Measurements from ENCODE around the gene PPIF.

DNA sequence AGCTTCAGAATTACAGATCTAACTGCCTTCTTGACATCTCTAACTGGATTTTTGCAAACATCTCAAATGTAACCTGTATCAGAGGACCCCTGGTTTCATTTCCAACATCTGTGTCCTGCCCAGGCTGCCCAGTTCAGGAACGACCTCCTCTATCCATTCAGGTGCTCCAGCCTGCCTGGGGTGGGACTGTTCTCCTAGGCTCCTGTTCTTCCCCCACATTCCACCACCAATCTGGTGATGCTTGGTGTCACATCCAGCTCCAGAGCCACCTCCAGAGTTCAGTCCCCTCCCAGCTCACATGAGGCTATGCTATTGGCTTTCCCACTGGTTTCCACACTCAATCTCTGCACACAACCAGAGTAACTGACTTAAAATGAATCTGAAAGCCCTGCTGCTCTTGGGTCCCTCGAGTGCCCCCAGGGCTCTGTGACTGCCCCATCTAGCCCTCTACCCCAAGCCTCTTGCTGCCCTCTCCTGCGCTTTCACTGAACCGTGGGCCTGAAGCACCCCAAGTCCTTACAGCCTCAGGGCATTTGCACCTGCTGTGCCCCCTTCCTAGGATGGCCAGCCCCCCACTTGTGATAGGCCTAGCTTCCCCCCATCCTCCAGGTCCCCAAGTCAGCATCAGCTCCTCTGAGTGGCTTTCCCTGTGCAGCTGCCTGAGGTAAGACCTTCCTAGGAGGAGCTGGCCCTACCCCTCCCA is 46.1 kb downstream of the PPIF start:
- TF ChIP-seq, protein P1, sequence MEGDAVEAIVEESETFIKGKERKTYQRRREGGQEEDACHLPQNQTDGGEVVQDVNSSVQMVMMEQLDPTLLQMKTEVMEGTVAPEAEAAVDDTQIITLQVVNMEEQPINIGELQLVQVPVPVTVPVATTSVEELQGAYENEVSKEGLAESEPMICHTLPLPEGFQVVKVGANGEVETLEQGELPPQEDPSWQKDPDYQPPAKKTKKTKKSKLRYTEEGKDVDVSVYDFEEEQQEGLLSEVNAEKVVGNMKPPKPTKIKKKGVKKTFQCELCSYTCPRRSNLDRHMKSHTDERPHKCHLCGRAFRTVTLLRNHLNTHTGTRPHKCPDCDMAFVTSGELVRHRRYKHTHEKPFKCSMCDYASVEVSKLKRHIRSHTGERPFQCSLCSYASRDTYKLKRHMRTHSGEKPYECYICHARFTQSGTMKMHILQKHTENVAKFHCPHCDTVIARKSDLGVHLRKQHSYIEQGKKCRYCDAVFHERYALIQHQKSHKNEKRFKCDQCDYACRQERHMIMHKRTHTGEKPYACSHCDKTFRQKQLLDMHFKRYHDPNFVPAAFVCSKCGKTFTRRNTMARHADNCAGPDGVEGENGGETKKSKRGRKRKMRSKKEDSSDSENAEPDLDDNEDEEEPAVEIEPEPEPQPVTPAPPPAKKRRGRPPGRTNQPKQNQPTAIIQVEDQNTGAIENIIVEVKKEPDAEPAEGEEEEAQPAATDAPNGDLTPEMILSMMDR (IDR thresholded peaks at IDR 0.05 in 4 of 5, conservative IDR thresholded peaks at IDR 0.05 in 1 of 5), result no peak
- no peak for TF ChIP-seq POLR2A (IDR thresholded peaks at IDR 0.05)

All from gastrocnemius medialis (tissue), 4 donors.